SK-N-SH (cell line): ENCODE data around the gene CIDEC. TPM values are rescaled to one million over a fixed set of nuclear protein-coding genes. Genes with fewer than 3 reads are reported as not detected.

Experiments used
- CTCF ChIA-PET: fragments of 300-600, 350-600 bp; formaldehyde crosslinking; extraction: SDS; loops from one replicate; lab custom pipeline; 2021; lab: Yijun Ruan, JAX
- POLR2A ChIA-PET: fragments of 350-600 bp; sonication (Branson Sonifier 250); formaldehyde crosslinking; extraction: SDS; loops from one replicate; lab custom pipeline; 2020; ENCODE audit warnings: antibody characterized with exemption, inconsistent platforms; lab: Yijun Ruan, JAX
- DNase-seq: peaks from one replicate; pipeline ENCODE4 v3.0.0; 2012
- H2AFZ ChIP-seq: fragments of 200-600 bp; sonication (generic); 2 replicates; pipeline ENCODE4 v1.8.1; 2016; ENCODE audit warnings: antibody characterized with exemption, mild to moderate bottlenecking, low read depth
- H3F3A ChIP-seq: fragments of 200-600 bp; sonication (generic); replicated peaks from 2 replicates; pipeline ENCODE3; 2016; ENCODE audit warnings: antibody characterized with exemption, mild to moderate bottlenecking; ENCODE audit not compliant: insufficient read depth
- H3K27ac ChIP-seq, 2 experiments: fragments of 200-500 bp in 1 of 2; fragments of 200-600 bp in 1 of 2; sonication (Bioruptor generic) in 1 of 2; sonication (generic), shearing (Covaris generic) in 1 of 2; 2 replicates each; pipeline versions ENCODE4 v1.5.1 to v1.6.1; 2014 to 2016; ENCODE audit warnings: low read depth in 2 of 2, inconsistent platforms in 1 of 2, low read length in 1 of 2, mild to moderate bottlenecking in 1 of 2, mixed read lengths in 1 of 2
- H3K27me3 ChIP-seq: fragments of 200-600 bp; sonication (generic), shearing (Covaris generic); 2 replicates; pipeline ENCODE4 v1.6.1; 2016; ENCODE audit warnings: mixed run types; ENCODE audit not compliant: insufficient read depth
- H3K36me3 ChIP-seq, 2 experiments: fragments of 200-500 bp in 1 of 2; fragments of 200-600 bp in 1 of 2; sonication (Bioruptor generic) in 1 of 2; sonication (generic) in 1 of 2; replicated peaks in 1 of 2; 2 replicates each; pipeline versions ENCODE3 to v1.5.1; 2014 to 2016; ENCODE audit warnings: low read length in 1 of 2, mild to moderate bottlenecking in 1 of 2; ENCODE audit not compliant: insufficient read depth in 2 of 2, control insufficient read depth in 1 of 2
- H3K4me1 ChIP-seq, 2 experiments: fragments of 200-500 bp in 1 of 2; fragments of 200-600 bp in 1 of 2; sonication (Bioruptor generic) in 1 of 2; sonication (generic), shearing (Covaris generic) in 1 of 2; 2 replicates each; pipeline versions ENCODE4 v1.5.1 to v1.6.1; 2014 to 2016; ENCODE audit warnings: low read depth in 1 of 2, low read length in 1 of 2, mixed run types in 1 of 2; ENCODE audit not compliant: insufficient read depth in 2 of 2, control insufficient read depth in 1 of 2
- H3K4me2 ChIP-seq: fragments of 200-600 bp; sonication (generic), shearing (Covaris generic); 2 replicates; pipeline ENCODE4 v1.6.1; 2017; ENCODE audit warnings: mixed run types
- H3K4me3 ChIP-seq, 2 experiments: fragments of 200-500 bp in 1 of 2; fragments of 200-600 bp in 1 of 2; sonication (Bioruptor generic) in 1 of 2; sonication (generic), shearing (Covaris generic) in 1 of 2; 2 replicates each; pipeline versions ENCODE4 v1.5.1 to v1.8.1; 2014 to 2016; ENCODE audit warnings: low read depth in 2 of 2, inconsistent platforms in 1 of 2, low read length in 1 of 2, mild to moderate bottlenecking in 1 of 2, mixed read lengths in 1 of 2, moderate library complexity in 1 of 2
- H3K79me2 ChIP-seq: fragments of 200-600 bp; sonication (generic); 2 replicates; pipeline ENCODE4 v1.8.1; 2017; ENCODE audit warnings: mild to moderate bottlenecking; ENCODE audit not compliant: insufficient read depth
- H3K9ac ChIP-seq: fragments of 200-600 bp; sonication (generic); 2 replicates; pipeline ENCODE4 v1.6.1; 2017; ENCODE audit warnings: mixed run types
- H3K9me2 ChIP-seq: fragments of 200-600 bp; sonication (generic); 2 replicates; pipeline ENCODE4 v1.6.1; 2017; ENCODE audit warnings: mixed run types
- H3K9me3 ChIP-seq: fragments of 200-600 bp; sonication (generic); 2 replicates; pipeline ENCODE4 v1.6.1; 2017; ENCODE audit warnings: mixed run types, mild to moderate bottlenecking, moderate library complexity
- H4K20me1 ChIP-seq: fragments of 200-600 bp; sonication (generic); 2 replicates; pipeline ENCODE4 v1.6.1; 2017; ENCODE audit warnings: mild to moderate bottlenecking, mixed run types; ENCODE audit not compliant: insufficient read depth
- ELF1 ChIP-seq: IDR thresholded peaks from 2 replicates; pipeline ENCODE4 v1.4.0; 2012
- EZH2phosphoT487 ChIP-seq: fragments of 200-600 bp; sonication (generic); IDR thresholded peaks from 2 replicates; pipeline ENCODE4 v1.6.1; 2017; ENCODE audit warnings: low read depth, mixed run types, mild to moderate bottlenecking, antibody characterized with exemption, moderate library complexity, borderline replicate concordance
- FOXJ3 ChIP-seq: sonication (generic); formaldehyde crosslinking; IDR thresholded peaks from 2 replicates; pipeline ENCODE4 v1.5.1; 2020; ENCODE audit warnings: mild to moderate bottlenecking, missing genetic modification reagents
- FOXM1 ChIP-seq: IDR thresholded peaks from 2 replicates; pipeline ENCODE4 v1.4.0; 2012; ENCODE audit warnings: low read depth, mild to moderate bottlenecking
- GATA2 ChIP-seq: sonication (generic); formaldehyde crosslinking; IDR thresholded peaks from 2 replicates; pipeline ENCODE4 v1.5.0; 2020; ENCODE audit warnings: mild to moderate bottlenecking, missing genetic modification reagents
- IRF3 ChIP-seq: fragments of 150-350 bp; IDR thresholded peaks from 2 replicates; pipeline ENCODE4 v1.6.1; 2016; ENCODE audit warnings: mild to moderate bottlenecking, low read depth, low read length
- JUND ChIP-seq: IDR thresholded peaks from 2 replicates; pipeline ENCODE4 v1.4.0; 2012
- MAX ChIP-seq: IDR thresholded peaks from 2 replicates; pipeline ENCODE4 v1.4.0; 2012; ENCODE audit warnings: low read depth
- NFIC ChIP-seq: IDR thresholded peaks from 2 replicates; pipeline ENCODE4 v1.4.0; 2012; ENCODE audit warnings: borderline replicate concordance
- NRF1 ChIP-seq: IDR thresholded peaks from 2 replicates; pipeline ENCODE4 v1.6.1; 2012; ENCODE audit warnings: low read depth, mild to moderate bottlenecking, low read length
- PBX3 ChIP-seq: IDR thresholded peaks from 2 replicates; pipeline ENCODE4; 2012
- SIN3A ChIP-seq: IDR thresholded peaks from 2 replicates; pipeline ENCODE4 v1.6.1; 2012; ENCODE audit warnings: low read depth, mild to moderate bottlenecking, low read length, moderate library complexity, borderline replicate concordance
- SMC3 ChIP-seq: IDR thresholded peaks from 2 replicates; pipeline ENCODE4 v1.6.1; 2012; ENCODE audit warnings: low read depth, low read length, improper control_type of control experiment
- TCF12 ChIP-seq: IDR thresholded peaks from 2 replicates; pipeline ENCODE4 v1.4.0; 2012
- WGBS: methylation state at CpG from one replicate; pipeline ENCODE4 v1.1.6; 2017; ENCODE audit warnings: low lambda C conversion rate; 5-methylcytosine and 5-hydroxymethylcytosine counted together
- polyA plus RNA-seq, 3 experiments: library from polyadenylated mRNA; depleted of rRNA; stranded (reverse); fragments of >200 nt; gene quantifications; 2 replicates each; pipeline ENCODE4 v1.2.3, GENCODE V29; 2012

CIDEC gene
- polyA plus RNA-seq, 1 of the 3 experiments (the other 2 are of a cell fraction) = not detected

- Histone ChIP-seq H3K36me3 (no peaks in the 10 kb centered on the region), H2AFZ (peak overlapping the region; percentile 56; the same call in 1 of the 2 replicates), H3K4me3 (no peak overlapping the region), H3K9me3 (no peaks in the 10 kb centered on the region), H3K9ac (no peak overlapping the region), H3K4me1 (peaks cover 5 to 7% of the 10 kb centered on the region in 2 experiments; a peak in 2 of 4 replicates), H4K20me1 (no peaks in the 10 kb centered on the region), H3F3A (no peaks in the 10 kb centered on the region), H3K9me2 (no peaks in the 10 kb centered on the region), H3K27ac (peak overlapping the region in 1 of 2 experiments; percentile 34; a peak in 2 of 4 replicates), H3K79me2 (no peaks in the 10 kb centered on the region), H3K4me2 (no peak overlapping the region), H3K27me3 (no peaks in the 10 kb centered on the region)
- CTCF ChIA-PET = interaction anchor here (0.6 to 1.5 kb wide), 3 partner anchors 16 to 55 kb away, joined by 3 to 5 read pairs (median 4); no protein-coding TSS in a partner anchor
- POLR2A ChIA-PET = interaction anchor here (1.2 kb wide), 1 partner anchor 69 kb away, joined by 4 read pairs; the partner anchor contains the start of gene CRELD1
- DNase-seq = peak; percentile 81
- WGBS = 57% methylated on average over 12 of the region's 16 CpGs
- peak; percentile 47 for TF ChIP-seq NFIC
- no peak for TF ChIP-seq SIN3A
Measured at GRCh38 chr3:9864200-9864927, 15.7 kb downstream of the CIDEC start.

GRCh38 chr3:9863058-9863772, 16.8 kb downstream of the CIDEC start:
- Histone ChIP-seq H3K4me2 (no peak overlapping the region), H4K20me1 (no peaks in the 10 kb centered on the region), H3K9me2 (no peaks in the 10 kb centered on the region), H3K4me3 (no peak overlapping the region), H3K27ac (no peak overlapping the region), H3K27me3 (no peaks in the 10 kb centered on the region), H3K9ac (no peak overlapping the region), H3K4me1 (peaks cover 5 to 7% of the 10 kb centered on the region in 2 experiments; a peak in 2 of 4 replicates), H3F3A (no peaks in the 10 kb centered on the region), H3K36me3 (no peaks in the 10 kb centered on the region), H3K9me3 (no peaks in the 10 kb centered on the region)
- POLR2A ChIA-PET = no interaction called here
- no peak for DNase-seq
- TF ChIP-seq SMC3 (no peak), SIN3A (no peak), GATA2 (CRISPR knock-in tag) (no peak), TCF12 (no peak), FOXM1 (no peak), NRF1 (no peak), ELF1 (no peak), PBX3 (no peak), NFIC (no peak), MAX (no peak), JUND (no peak), IRF3 (no peak), FOXJ3 (CRISPR knock-in tag) (no peak), EZH2phosphoT487 (no peak)
- TF ChIP-seq, all 33 proteins: peak for 0
- H3K79me2 ChIP-seq = no peaks in the 10 kb centered on the region
- CTCF ChIA-PET = no interaction called here
- H2AFZ ChIP-seq = no peak overlapping the region
- WGBS = 94% methylated on average over 14 of the region's 22 CpGs
